ENCODE results near the gene CNTN6. TPM values are rescaled to one million over a fixed set of nuclear protein-coding genes. Genes with fewer than 3 reads are reported as not detected.

Gene CNTN6
- total RNA-seq, 1 experiment from 2014 or later: not detected

GRCh38 chr3:1048558-1048957 is 44.3 kb upstream of the CNTN6 start (continued):
- no peak for TF ChIP-seq ZNF274 (IDR thresholded peaks at IDR 0.05; ENCODE audit: low read depth, low read length)

DNA sequence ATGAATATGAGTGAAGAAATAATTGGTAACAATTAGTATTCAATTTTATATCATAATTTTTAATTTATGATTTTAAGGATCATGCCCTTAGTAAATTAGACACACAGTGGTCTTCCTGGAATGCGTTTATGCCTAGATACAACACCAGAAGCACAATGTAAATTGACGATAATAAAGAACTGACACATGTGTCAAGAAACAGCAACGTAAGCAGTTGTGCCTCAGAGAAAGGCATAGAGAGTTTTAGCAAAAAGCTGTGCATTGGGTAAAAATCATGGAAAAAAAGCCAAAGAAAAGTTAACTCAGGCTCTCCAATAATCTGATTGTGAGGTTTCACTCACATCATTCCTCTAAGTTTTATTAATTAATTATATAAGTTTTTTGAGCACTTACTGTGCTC is 37.0 kb upstream of the CNTN6 start:
- intact Hi-C loops (cut with micrococcal nuclease): no loop called here
- TF ChIP-seq SRF (IDR thresholded peaks at IDR 0.05; ENCODE audit: low read depth) (no peak), POLR2A (IDR thresholded peaks at IDR 0.05; ENCODE audit: borderline replicate concordance, extremely low read depth, insufficient read depth, insufficient read length) (no peak), RAD21 (IDR thresholded peaks at IDR 0.05; ENCODE audit: low read depth) (no peak), EZH2 (IDR thresholded peaks at IDR 0.05) (no peak)
- TF ChIP-seq, protein P1, sequence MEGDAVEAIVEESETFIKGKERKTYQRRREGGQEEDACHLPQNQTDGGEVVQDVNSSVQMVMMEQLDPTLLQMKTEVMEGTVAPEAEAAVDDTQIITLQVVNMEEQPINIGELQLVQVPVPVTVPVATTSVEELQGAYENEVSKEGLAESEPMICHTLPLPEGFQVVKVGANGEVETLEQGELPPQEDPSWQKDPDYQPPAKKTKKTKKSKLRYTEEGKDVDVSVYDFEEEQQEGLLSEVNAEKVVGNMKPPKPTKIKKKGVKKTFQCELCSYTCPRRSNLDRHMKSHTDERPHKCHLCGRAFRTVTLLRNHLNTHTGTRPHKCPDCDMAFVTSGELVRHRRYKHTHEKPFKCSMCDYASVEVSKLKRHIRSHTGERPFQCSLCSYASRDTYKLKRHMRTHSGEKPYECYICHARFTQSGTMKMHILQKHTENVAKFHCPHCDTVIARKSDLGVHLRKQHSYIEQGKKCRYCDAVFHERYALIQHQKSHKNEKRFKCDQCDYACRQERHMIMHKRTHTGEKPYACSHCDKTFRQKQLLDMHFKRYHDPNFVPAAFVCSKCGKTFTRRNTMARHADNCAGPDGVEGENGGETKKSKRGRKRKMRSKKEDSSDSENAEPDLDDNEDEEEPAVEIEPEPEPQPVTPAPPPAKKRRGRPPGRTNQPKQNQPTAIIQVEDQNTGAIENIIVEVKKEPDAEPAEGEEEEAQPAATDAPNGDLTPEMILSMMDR (IDR thresholded peaks at IDR 0.05 in 2 of 3, conservative IDR thresholded peaks at IDR 0.05 in 1 of 3; ENCODE audit: borderline replicate concordance in 1 of 3, insufficient read depth in 1 of 3, low read depth in 2 of 3, low read length in 2 of 3): no peak
- Histone ChIP-seq H3K27me3 (ENCODE audit: insufficient read depth, low read length) (no peaks in the 10 kb centered on the region), H3K4me2 (ENCODE audit: low read length) (no peak overlapping the region), H3K79me2 (ENCODE audit: insufficient read depth, low read length) (no peaks in the 10 kb centered on the region), H3K4me1 (ENCODE audit: control insufficient read depth in 1 of 2, insufficient read depth in 2 of 2, low read length in 2 of 2) (no peaks in the 10 kb centered on the region), H3K4me3 (replicated peaks in 1 of 2; ENCODE audit: low read depth in 1 of 2, low read length in 2 of 2) (no peak overlapping the region), H4K20me1 (ENCODE audit: insufficient read depth) (no peaks in the 10 kb centered on the region), H3K36me3 (ENCODE audit: control insufficient read depth in 1 of 2, insufficient read depth in 2 of 2, low read length in 2 of 2) (no peaks in the 10 kb centered on the region), H3K9me2 (ENCODE audit: insufficient read depth) (no peaks in the 10 kb centered on the region), H2AFZ (ENCODE audit: low read depth, low read length, poor library complexity, severe bottlenecking) (no peak overlapping the region), H3K27ac (ENCODE audit: low read depth, low read length) (no peak overlapping the region), H3K9ac (ENCODE audit: low read length) (no peak overlapping the region), H3K9me3 (ENCODE audit: control insufficient read depth in 1 of 2, insufficient read depth in 1 of 2, low read depth in 1 of 2, low read length in 2 of 2) (peaks cover 7 to 14% of the 10 kb centered on the region in 2 experiments; a peak in 2 of 4 replicates)
- BruUV-seq (replicated peaks): no TSS peak
- DNase-seq (ENCODE audit: low read depth, low spot score): no peak
- POLR2A ChIA-PET: no interaction called here
- RAD21 ChIA-PET (ENCODE audit: low non-redundant PET in 1 of 2, low total read pairs in 2 of 2, uncharacterized antibody in 2 of 2, unreplicated experiment in 2 of 2): no interaction called here
- no peak for ATAC-seq
- CTCF ChIA-PET: no interaction called here

- Histone ChIP-seq H3K9me3 (ENCODE audit: control insufficient read depth in 1 of 2, insufficient read depth in 1 of 2, low read depth in 1 of 2, low read length in 2 of 2) (peaks cover 3 to 16% of the 10 kb centered on the region in 2 experiments; a peak in 2 of 4 replicates), H3K4me3 (replicated peaks in 1 of 2; ENCODE audit: low read depth in 1 of 2, low read length in 2 of 2) (no peak overlapping the region), H3K27me3 (ENCODE audit: insufficient read depth, low read length) (no peaks in the 10 kb centered on the region), H3K4me1 (ENCODE audit: control insufficient read depth in 1 of 2, insufficient read depth in 2 of 2, low read length in 2 of 2) (no peaks in the 10 kb centered on the region), H4K20me1 (ENCODE audit: insufficient read depth) (no peaks in the 10 kb centered on the region), H3K79me2 (ENCODE audit: insufficient read depth, low read length) (no peaks in the 10 kb centered on the region), H3K27ac (ENCODE audit: low read depth, low read length) (no peak overlapping the region), H3K4me2 (ENCODE audit: low read length) (no peak overlapping the region), H3K9ac (ENCODE audit: low read length) (no peak overlapping the region), H3K36me3 (ENCODE audit: control insufficient read depth in 1 of 2, insufficient read depth in 2 of 2, low read length in 2 of 2) (no peaks in the 10 kb centered on the region), H2AFZ (ENCODE audit: low read depth, low read length, poor library complexity, severe bottlenecking) (no peak overlapping the region), H3K9me2 (ENCODE audit: insufficient read depth) (no peaks in the 10 kb centered on the region)
- no TSS peak for BruUV-seq (replicated peaks)
- CTCF ChIA-PET: no interaction called here
- POLR2A ChIA-PET: no interaction called here
- no peak for TF ChIP-seq YY1 (IDR thresholded peaks at IDR 0.05; ENCODE audit: extremely low read depth, insufficient replicate concordance, low read depth, low read length)
- RAD21 ChIA-PET (ENCODE audit: low non-redundant PET in 1 of 2, low total read pairs in 2 of 2, uncharacterized antibody in 2 of 2, unreplicated experiment in 2 of 2): no interaction called here
- no peak for DNase-seq (ENCODE audit: low read depth, low spot score)
- intact Hi-C loops (cut with micrococcal nuclease): no loop called here
- ATAC-seq: no peak
Measured at GRCh38 chr3:1056744-1057143, 36.1 kb upstream of the CNTN6 start.

Measured in HCT116 (cell line).